ENCODE results near the gene S100A6.
"Not testable (repeated sequence)": the region's sequence is repeated elsewhere in the genome, so short reads cannot be mapped to it uniquely, and the experiment has no call there.

S100A6 gene

GRCh38 chr1:153531638-153532037 lies 4.2 kb downstream of the S100A6 start:
- DNase-seq (ENCODE audit: low spot score), result no peak

- no peak for DNase-seq (ENCODE audit: low spot score)
Observed at GRCh38 chr1:153527683-153528040, 8.1 kb downstream of the S100A6 start.

- no peak for DNase-seq (ENCODE audit: low spot score)
Observed at GRCh38 chr1:153527023-153527682, 8.6 kb downstream of the S100A6 start.

GRCh38 chr1:153526132-153526543 lies 9.7 kb downstream of the S100A6 start:
- DNase-seq (ENCODE audit: low spot score), result no peak

- no peak for DNase-seq (ENCODE audit: low spot score)
Observed at GRCh38 chr1:153525088-153525728, 10.6 kb downstream of the S100A6 start.

- DNase-seq (ENCODE audit: low spot score), result not testable (repeated sequence)
Observed at GRCh38 chr1:153522353-153523048, 13.3 kb downstream of the S100A6 start.

- not testable (repeated sequence) for DNase-seq (ENCODE audit: low spot score)
Observed at GRCh38 chr1:153521808-153522207, 14.0 kb downstream of the S100A6 start.

- DNase-seq (ENCODE audit: low spot score), result no peak
Observed at GRCh38 chr1:153520818-153521476, 14.8 kb downstream of the S100A6 start.

GRCh38 chr1:153520137-153520691 lies 15.6 kb downstream of the S100A6 start:
- not testable (repeated sequence) for DNase-seq (ENCODE audit: low spot score)

GRCh38 chr1:153519242-153519641 lies 16.5 kb downstream of the S100A6 start:
- DNase-seq (ENCODE audit: low spot score), result no peak

- DNase-seq (ENCODE audit: low spot score), result no peak
Observed at GRCh38 chr1:153515504-153516394, 20.0 kb downstream of the S100A6 start.

- no peak for DNase-seq (ENCODE audit: low spot score)
Observed at GRCh38 chr1:153513666-153514065, 22.1 kb downstream of the S100A6 start.

- no peak for DNase-seq (ENCODE audit: low spot score)
Observed at GRCh38 chr1:153513023-153513422, 22.8 kb downstream of the S100A6 start.

GRCh38 chr1:153510984-153511410 lies 24.8 kb downstream of the S100A6 start:
- DNase-seq (ENCODE audit: low spot score), result peak; percentile 90

- peak; percentile 90 for DNase-seq (ENCODE audit: low spot score)
Observed at GRCh38 chr1:153509729-153510354, 25.9 kb downstream of the S100A6 start.

GRCh38 chr1:153509036-153509435 lies 26.8 kb downstream of the S100A6 start:
- DNase-seq (ENCODE audit: low spot score), result no peak

GRCh38 chr1:153507926-153508583 lies 27.7 kb downstream of the S100A6 start:
- DNase-seq (ENCODE audit: low spot score), result no peak

GRCh38 chr1:153506831-153507413 lies 28.9 kb downstream of the S100A6 start:
- peak; percentile 61 for DNase-seq (ENCODE audit: low spot score)

- DNase-seq (ENCODE audit: low spot score), result no peak
Observed at GRCh38 chr1:153506386-153506785, 29.4 kb downstream of the S100A6 start.

- DNase-seq (ENCODE audit: low spot score), result no peak
Observed at GRCh38 chr1:153505576-153505975, 30.2 kb downstream of the S100A6 start.

All from COLO829 (cell line).